GM21576 (cell line): ENCODE results near the gene FAM110A.

Source experiments
- ATAC-seq: cut with Tn5 transposase; IDR thresholded peaks from one replicate; pipeline ENCODE4 v1.9.1; 2021; ENCODE audit warnings: mild to moderate bottlenecking, moderate library complexity; ENCODE audit not compliant: unreplicated experiment

The FAM110A gene

GRCh38 chr20:870758-871157 is 37.2 kb downstream of the FAM110A start:
- no peak for ATAC-seq

GRCh38 chr20:871436-871835 is 37.9 kb downstream of the FAM110A start:
- ATAC-seq = no peak

DNA sequence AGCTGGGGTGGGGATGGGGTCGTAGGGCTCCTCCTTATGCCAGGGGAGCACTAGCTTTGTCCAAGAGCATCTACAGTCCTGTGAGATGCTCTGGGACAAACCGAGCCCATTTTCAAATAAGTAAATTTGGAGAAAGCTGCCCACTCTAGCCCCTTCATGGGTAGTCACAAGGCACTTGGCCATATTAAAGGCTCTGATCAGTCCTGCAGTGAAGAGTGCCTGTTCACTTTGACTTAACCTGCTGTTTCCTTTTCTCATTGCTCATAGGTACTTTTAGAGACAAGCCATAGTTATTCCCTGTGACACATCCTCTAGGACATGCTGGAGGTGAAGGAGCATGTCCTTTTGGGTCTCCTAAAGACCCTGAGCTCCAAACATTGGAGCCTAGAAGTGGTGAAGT is 38.4 kb downstream of the FAM110A start:
- no peak for ATAC-seq

DNA sequence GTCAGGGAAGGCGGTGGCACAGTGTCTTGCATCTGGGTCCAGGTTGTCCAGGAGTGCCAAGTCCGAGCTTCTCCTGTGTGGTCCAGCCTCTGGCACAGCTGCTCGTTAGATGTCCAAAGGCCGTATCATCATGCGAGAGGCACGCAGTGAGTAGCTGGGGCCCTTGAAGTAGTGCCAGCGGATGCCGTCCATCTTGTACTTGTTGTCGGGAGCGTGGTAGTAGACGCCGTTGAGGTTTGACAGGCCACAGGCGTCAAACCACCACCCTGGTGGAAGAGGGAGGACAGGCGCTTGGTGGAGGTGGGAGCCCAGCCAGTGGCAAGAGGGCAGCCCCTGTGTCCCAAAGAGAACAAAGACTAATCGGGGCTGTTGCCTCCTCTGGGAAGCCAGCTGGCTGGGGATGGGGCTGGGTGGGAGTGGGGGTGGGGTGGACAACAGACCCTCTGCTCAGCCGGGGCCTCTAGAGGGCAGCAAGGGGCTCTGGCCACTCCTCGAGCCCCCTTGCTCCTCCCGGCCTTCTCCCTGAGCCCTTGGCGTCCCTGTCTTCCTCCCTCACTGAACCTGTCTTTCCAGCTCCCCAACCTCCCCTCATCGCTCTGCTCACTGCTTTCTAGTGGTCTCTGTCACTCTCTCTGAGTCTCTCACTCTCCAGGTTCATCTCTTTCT is 39.5 kb downstream of the FAM110A start:
- ATAC-seq = no peak

- no peak for ATAC-seq
These were observed 40.5 kb downstream of the FAM110A start for GRCh38 chr20:873875-874607.

- ATAC-seq = no peak
These were observed 41.6 kb downstream of the FAM110A start for GRCh38 chr20:875115-875514.

GRCh38 chr20:877814-878213 is 44.3 kb downstream of the FAM110A start:
- no peak for ATAC-seq

DNA sequence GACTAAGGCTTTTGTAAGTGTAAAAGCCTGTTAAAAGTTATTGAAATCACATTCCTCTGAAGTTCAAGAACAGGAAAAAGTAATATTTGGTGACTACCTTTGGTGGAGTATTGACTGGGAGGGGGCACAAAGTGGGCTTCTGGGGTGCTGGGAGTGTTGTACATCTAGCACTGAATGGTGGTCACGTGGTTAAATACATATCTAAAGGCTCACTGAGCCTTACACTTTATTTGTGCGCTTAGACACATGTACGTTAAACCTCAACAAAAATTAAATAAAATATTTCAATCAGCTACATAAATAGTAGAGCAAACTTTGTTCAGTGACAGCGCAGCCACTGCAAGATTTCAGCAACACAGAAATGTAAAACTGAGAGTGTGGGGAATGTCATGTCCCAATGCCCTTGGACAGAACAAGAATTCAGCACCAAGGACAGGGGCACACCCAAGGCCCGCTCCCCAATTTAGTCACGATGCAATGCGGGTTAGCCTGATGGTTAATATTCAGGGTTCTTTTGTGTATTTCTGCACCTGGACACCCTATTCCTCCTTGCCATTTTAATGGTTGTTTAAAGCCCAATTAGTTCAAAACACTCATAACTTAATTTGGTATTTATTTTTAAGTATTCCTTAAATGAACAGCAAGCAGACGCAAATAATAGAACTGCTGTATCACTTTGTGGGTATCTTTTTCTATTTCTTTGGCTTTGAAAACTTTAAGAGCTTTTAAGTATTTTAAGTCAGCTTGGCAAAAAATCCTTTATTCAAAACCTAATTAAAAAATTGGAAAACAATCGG is 45.2 kb downstream of the FAM110A start:
- ATAC-seq = no peak

DNA sequence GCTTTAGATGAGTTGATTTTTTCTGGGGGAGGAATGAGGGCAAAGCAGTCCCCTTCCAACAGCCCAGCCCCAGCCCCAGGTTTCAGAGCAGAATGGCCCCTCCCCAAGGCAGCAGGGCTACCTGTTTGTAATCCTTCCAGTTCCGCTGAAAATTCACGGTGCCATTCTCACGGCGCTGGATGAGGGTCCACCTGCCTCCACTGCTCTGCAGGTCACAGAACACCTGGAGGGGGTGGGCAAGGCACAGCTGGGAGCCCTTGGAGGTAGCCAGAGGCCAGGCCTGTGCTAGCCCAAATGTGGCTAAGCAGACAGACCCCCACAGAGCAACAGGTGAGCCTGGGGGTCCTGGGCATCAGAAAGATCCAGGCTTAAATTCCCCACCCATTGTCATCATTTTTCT is 46.1 kb downstream of the FAM110A start:
- ATAC-seq = no peak

- no peak for ATAC-seq
These were observed 47.7 kb downstream of the FAM110A start for GRCh38 chr20:881051-881782.

DNA sequence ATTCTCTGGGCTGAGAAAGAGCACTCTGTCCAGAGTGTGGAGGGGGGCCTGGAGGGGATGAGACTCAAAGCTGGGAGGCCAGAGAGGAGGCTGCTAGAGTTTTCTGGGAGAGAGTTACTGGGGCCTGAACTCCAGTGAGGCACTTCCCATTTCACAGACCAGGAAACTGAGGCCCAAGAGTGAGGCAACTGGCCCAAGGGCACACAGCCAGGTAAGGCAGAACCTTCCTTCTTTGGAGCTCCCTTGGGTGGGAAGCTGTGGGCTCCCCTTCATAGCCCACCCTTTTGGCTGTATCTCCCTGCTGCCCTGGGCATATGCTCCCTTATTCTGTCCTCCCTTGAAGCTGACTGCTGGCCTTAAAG is 48.2 kb downstream of the FAM110A start:
- ATAC-seq = no peak

DNA sequence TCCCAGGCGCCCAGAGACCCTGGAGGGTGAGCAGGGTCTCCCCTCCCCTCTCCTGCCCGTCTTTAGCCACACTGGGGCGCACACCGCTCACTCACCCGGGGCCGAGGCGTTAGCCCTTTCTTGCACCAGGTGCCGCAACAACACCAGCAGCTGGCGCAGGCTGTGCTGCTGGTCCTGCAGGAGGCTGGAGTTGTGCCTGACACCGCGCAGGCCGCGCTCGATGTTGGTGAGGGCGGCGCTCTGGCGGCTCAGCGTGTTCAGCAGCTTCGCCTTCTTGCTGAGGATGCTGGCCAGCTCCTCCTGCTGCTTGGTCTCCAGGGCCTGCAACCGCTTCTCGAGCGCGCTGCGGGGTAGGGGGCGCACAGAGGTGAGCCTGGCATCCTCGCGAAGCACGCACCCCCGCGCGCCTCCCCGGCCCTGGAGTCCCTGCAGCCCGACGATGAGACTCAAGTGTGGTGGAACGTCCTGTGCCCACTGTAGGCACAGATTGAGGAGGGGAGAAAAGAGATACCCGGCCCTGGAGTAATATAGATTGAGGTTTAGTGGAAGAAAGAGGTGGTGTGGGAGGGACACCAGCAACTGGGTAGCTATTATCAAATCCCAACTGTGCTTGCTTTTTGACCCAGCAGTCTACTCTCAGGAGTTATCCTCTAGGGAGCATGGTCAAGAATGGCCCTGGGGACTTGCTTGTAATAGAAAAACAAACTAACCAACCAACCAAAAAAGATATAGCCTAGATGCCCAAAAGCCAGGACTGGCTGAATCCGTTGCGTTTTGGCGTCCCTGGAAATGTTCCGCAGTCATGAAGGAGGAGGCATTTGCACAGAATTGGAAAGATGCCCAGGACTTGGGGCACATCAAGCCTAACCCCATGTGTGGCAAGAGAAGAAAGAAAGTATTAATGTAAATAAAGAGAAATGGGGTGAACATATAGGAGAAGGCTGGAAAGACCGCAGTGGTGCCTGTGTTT is 51.8 kb downstream of the FAM110A start:
- no peak for ATAC-seq

DNA sequence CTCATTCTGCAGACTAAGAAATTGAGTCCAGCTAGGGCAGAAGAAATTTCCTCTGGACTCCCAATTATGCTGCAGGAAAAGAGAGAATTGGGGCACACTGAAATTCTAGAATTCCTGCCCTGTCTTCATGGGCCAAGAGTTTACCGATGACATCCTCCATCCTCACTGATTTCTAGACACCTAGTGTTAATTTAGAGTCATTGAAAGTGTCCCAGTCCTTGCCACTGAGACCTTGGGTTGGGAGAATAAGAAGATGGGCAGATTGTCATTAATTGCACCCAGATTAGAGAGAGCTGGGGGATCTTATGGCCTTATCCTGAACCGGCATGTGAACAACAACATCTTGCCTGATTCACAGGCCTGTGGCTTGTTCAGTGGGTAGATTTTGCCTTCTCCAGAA is 53.6 kb downstream of the FAM110A start:
- no peak for ATAC-seq

DNA sequence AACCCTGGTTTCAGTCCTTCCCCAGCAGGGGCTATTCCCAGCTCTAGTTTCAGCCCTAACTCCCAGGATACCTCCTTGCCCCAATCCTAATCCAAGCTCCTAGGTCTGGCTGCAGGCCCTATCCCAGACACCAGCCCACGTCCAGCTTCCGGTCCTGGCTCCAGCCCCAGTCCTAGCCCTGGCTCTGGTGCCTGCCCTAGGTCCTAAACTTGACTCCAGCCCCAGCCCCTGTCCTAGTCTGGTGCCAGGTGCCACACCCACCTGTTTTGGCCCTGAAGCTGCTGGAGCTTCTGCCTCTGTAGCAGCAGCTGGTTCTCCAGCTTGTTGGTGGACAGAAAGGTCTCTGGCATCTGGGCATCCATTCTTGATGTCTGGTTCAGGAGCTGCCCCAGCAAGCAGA is 54.5 kb downstream of the FAM110A start:
- ATAC-seq = no peak

DNA sequence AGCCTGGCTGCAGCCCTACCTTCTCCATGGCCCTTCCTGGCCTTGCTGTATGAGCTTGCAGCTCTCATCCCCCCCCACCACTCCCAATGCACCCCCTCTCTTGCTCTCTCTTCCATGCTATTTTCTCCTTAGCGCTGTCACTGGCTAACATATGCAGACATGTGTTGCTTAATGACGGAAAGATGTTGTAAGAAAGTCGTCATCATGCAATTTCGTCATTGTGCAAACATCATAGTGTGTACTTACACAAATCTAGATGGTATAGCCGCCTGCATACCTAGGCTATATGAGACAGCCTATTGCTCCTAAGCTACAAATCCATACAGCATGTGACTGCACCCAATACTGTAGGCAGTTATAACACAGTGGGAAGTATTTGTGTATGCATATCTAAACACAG is 55.6 kb downstream of the FAM110A start:
- no peak for ATAC-seq

DNA sequence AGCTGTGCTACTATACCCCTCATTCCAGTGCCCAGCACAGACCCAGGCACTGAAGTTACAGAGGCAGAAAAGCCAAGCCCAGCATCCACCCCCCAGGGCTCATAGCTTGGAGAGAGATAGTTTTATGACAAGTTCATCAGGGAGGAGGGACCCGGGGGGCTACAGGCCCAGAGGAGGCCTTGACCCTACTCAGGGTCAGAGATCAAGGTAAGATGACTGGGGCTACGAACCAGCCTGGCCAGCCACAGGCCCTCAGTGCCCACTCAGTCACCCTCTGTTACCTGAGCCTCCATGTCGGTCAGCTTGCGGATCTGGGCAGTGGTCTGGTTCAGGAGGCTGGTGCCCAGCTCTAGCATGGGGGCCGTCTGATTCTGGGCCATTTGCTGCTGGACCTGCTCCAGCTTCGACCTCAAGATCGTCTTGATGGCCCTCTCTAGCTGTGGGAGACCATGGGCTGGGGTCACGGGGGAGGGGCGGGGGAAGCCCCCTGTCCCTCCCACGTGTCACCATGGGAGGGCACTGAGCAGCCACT is 56.5 kb downstream of the FAM110A start:
- ATAC-seq = no peak

DNA sequence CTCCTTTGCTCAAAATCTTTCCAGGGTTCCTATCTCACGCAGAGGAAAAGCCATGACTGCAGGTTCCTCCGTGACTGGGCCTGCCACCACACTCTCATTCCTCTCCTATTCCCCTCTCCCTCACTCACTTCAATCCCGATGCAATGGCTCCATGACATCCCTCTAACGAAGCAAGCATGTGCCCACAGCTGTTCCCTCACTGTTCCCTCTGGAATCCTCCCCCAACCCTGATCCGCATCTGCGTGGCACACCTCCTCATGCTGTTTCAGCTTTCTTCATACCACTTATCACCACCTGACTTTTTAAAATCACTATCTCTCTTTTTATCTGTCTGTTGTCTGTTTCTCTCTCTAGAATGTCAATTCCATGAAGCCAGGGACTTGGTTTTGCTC is 57.1 kb downstream of the FAM110A start:
- ATAC-seq = no peak

DNA sequence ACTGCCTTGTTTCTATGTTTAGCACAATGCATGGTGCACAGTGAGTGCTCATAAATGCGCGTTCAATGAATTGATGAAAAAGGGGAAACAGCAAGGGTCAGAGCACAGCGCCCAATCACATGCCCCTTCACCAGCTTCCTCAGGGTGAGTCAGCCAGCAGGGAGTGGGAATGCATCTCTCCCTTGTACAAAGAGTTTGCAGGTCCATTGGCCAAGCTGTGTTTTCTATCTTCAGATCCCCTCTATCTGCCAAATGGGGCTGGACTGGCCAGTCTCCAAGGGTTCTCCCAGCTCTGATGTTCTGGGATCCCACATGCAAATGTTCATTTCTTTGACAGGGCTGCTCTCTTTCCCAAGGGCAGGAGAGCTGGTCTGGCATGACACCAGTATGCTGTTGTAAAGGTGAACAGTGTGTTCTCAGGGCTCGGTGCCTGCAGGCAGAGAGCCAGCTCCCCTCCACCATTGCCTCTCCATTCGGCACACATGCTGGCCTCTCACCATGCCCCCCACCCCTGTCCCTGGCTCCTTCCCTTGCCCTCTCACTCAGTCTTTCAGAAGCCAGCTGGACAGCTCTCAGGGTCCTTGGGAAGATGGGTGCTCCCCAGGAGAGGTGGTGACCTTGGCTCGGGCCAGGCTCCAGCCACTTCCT is 57.7 kb downstream of the FAM110A start:
- ATAC-seq = no peak

GRCh38 chr20:891706-892080 is 58.2 kb downstream of the FAM110A start:
- no peak for ATAC-seq
